ENCODE results near the gene NIT1.

Gene NIT1

GRCh38 chr1:161082996-161083747, 34.7 kb upstream of the NIT1 start:
- Histone ChIP-seq H3K27ac (peak overlapping the region in 20 of 21 experiments; percentile 51 to 91 (median 78)), H3K4me3 (no peak overlapping the region)

GRCh38 chr1:161083748-161084596, 33.9 kb upstream of the NIT1 start:
- Histone ChIP-seq H3K27ac (peak overlapping the region in 20 of 21 experiments; percentile 53 to 91 (median 80)), H3K4me3 (peak overlapping the region in 1 of 7 experiments; percentile 39)

GRCh38 chr1:161084597-161084988, 33.3 kb upstream of the NIT1 start:
- H3K4me3 ChIP-seq = peak overlapping the region in 4 of 7 experiments; percentile 0 to 46 (median 26)
- H3K27ac ChIP-seq = peak overlapping the region; percentile 14 to 91 (median 77)

GRCh38 chr1:161085165-161085564, 32.7 kb upstream of the NIT1 start:
- Histone ChIP-seq H3K4me3 (peak overlapping the region in 5 of 7 experiments; percentile 0 to 46 (median 13)), H3K27ac (peak overlapping the region in 20 of 21 experiments; percentile 42 to 91 (median 78))

GRCh38 chr1:161086457-161086856, 31.4 kb upstream of the NIT1 start:
- peak overlapping the region in 6 of 7 experiments; percentile 12 to 46 (median 39) for H3K4me3 ChIP-seq
- H3K27ac ChIP-seq = peak overlapping the region in 17 of 21 experiments; percentile 53 to 91 (median 80)

GRCh38 chr1:161088587-161089110, 29.3 kb upstream of the NIT1 start:
- peak overlapping the region; percentile 11 to 49 (median 39) for H3K4me3 ChIP-seq

GRCh38 chr1:161089251-161089924, 28.5 kb upstream of the NIT1 start, which contains the start of gene NECTIN4:
NECTIN4 (minus strand) TSS chr1:161089558; CDS start chr1:161089296, 262 bp downstream.
- Histone ChIP-seq H3K27ac (peak within 1 kb of the TSS; percentile 24 to 94 (median 82)), H3K4me3 (peak within 1 kb of the TSS; percentile 11 to 49 (median 39))

More at GRCh38 chr1:161088587-161089110, 29.3 kb upstream of the NIT1 start:
- H3K27ac ChIP-seq = peak overlapping the region; percentile 24 to 94 (median 82)

GRCh38 chr1:161089938-161090337, 28.0 kb upstream of the NIT1 start:
- no peak overlapping the region for H3K4me3 ChIP-seq

GRCh38 chr1:161090617-161091016, 27.3 kb upstream of the NIT1 start:
- Histone ChIP-seq H3K4me3 (no peak overlapping the region), H3K27ac (peak overlapping the region in 5 of 21 experiments; percentile 44 to 91 (median 76))

More at GRCh38 chr1:161089938-161090337, 28.0 kb upstream of the NIT1 start:
- H3K27ac ChIP-seq = peak overlapping the region in 19 of 21 experiments; percentile 31 to 94 (median 82)

- H3K4me3 ChIP-seq = no peak overlapping the region
- H3K27ac ChIP-seq = peak overlapping the region in 6 of 21 experiments; percentile 39 to 81 (median 54)
These were observed 26.8 kb upstream of the NIT1 start for GRCh38 chr1:161091093-161091492.

GRCh38 chr1:161091796-161092507, 26.0 kb upstream of the NIT1 start:
- peak overlapping the region in 14 of 21 experiments; percentile 25 to 81 (median 44) for H3K27ac ChIP-seq

GRCh38 chr1:161092621-161093028, 25.3 kb upstream of the NIT1 start:
- Histone ChIP-seq H3K4me3 (no peak overlapping the region), H3K27ac (peak overlapping the region in 13 of 21 experiments; percentile 17 to 60 (median 44))

More at GRCh38 chr1:161091796-161092507, 26.0 kb upstream of the NIT1 start:
- H3K4me3 ChIP-seq = no peak overlapping the region

- H3K4me3 ChIP-seq = no peak overlapping the region
These were observed 23.4 kb upstream of the NIT1 start for GRCh38 chr1:161094481-161094880.

GRCh38 chr1:161095230-161095629, 22.7 kb upstream of the NIT1 start:
- Histone ChIP-seq H3K27ac (peak overlapping the region in 1 of 21 experiments; percentile 19), H3K4me3 (no peak overlapping the region)

More at GRCh38 chr1:161094481-161094880, 23.4 kb upstream of the NIT1 start:
- no peak overlapping the region for H3K27ac ChIP-seq

GRCh38 chr1:161096015-161096414, 21.9 kb upstream of the NIT1 start:
- Histone ChIP-seq H3K27ac (peak overlapping the region in 8 of 21 experiments; percentile 9 to 58 (median 29)), H3K4me3 (no peak overlapping the region)

GRCh38 chr1:161096530-161096929, 21.4 kb upstream of the NIT1 start:
- Histone ChIP-seq H3K4me3 (no peak overlapping the region), H3K27ac (peak overlapping the region in 9 of 21 experiments; percentile 9 to 58 (median 32))

- peak within 1 kb of the TSS in 18 of 21 experiments; percentile 5 to 81 (median 60) for H3K27ac ChIP-seq
- peak within 1 kb of the TSS; percentile 44 to 58 (median 46) for H3K4me3 ChIP-seq
These were observed 19.5 kb upstream of the NIT1 start, which contains the start of gene KLHDC9 for GRCh38 chr1:161098210-161099068. KLHDC9 (plus strand) TSS chr1:161098361; CDS start chr1:161098536, 175 bp downstream.

Data from skin epidermis (tissue), 12 donors.